GM19455 (cell line): ENCODE measurements around the gene SIRT7.
"Not testable (repeated sequence)": the region's sequence is repeated elsewhere in the genome, so short reads cannot be mapped to it uniquely, and the experiment has no call there.

Source experiments
- ATAC-seq: cut with Tn5 transposase; IDR thresholded peaks from one replicate; pipeline ENCODE4 v1.9.1; 2021; ENCODE audit not compliant: unreplicated experiment

SIRT7 gene

DNA sequence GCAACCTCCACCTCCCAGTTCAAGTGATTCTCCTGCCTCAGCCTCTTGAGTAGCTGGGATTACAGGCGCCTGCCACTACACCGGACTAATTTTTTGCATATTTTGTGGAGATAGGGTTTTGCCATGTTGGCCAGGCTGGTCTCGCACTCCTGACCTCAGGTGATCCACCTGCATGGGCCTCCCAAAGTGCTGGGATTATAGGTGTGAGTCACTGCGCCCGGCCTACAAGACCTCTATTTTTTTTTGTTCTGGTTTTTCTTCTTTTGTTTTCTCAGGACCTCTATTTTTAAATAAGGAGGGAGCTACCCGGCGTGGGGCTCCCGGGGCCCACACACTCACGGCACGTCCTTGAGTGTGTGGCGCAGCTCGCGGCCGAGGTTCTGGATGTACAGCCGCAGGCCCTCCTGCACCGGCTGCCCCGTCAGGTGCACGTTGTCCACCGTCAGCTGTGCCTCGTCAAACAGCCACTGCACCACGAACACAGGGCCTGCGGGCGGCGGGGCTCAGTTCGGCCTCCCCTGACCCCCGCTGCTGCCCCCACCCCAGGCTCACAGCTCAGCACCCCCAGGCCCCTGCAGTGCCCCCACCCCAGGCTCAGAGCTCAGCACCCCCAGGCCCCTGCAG, 37.2 kb upstream of the SIRT7 start:
- no peak for ATAC-seq

DNA sequence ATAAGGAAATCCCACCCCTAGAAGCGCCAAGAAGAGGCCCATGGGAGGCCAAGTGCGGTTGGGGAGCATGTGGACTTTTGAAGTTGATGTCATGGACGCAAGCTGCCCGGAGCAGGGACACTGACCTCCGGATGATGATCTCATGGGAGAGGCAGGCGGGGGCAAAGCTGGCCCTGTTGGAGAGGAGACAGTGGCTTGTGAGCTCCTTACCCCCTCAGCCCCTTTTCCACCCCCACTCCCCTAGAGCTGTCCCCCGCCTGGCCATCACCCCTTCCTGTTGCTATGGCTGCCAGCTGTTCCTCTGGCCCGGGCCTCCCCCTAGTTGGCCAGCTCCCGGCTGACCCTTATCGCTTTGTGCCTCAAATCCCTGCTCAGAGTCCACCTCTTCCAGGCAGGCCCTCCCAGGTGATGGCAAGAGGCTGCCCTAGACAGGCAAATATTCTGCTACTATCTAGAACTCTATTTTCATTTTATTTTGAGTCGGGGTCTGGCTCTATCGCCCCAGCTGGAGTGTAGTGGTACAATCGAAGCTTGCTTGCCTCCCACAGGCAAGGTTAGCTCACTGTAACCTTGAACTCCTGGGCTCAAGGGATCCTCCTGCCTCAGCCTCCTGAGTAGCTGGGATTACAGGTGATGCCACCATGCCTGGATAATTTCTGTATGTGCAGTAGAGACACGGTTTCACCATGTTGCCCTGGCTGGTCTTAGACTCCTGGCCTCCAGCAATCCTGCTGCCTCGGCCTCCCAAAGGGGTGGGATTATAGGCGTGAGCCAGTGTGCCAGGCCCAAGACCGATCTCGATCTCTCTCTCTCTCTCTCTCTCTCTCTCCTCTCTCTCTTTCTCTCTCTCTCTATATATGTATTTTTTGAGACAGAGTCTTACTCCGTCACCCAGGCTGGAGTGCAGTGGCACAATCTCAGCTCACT, 36.4 kb upstream of the SIRT7 start:
- no peak for ATAC-seq

DNA sequence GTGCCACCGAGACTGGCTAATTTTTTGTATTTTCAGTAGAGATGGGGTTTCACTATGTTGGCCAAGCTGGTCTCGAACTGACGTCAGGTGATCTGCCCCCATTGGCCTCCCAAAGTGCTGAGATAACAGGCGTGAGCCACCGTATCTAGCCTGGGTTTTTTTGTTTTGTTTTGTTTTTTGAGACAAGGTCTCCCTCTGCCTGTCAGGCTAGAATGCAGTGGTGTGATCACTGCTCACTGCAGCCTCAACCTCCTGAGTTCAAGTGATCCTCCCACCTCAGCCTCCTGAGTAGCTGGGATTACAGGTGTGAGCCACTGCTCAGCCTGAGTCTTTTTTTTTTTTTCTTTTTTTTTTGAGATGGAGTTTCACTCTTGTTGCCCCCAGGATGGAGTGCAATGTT, 35.5 kb upstream of the SIRT7 start:
- not testable (repeated sequence) for ATAC-seq

DNA sequence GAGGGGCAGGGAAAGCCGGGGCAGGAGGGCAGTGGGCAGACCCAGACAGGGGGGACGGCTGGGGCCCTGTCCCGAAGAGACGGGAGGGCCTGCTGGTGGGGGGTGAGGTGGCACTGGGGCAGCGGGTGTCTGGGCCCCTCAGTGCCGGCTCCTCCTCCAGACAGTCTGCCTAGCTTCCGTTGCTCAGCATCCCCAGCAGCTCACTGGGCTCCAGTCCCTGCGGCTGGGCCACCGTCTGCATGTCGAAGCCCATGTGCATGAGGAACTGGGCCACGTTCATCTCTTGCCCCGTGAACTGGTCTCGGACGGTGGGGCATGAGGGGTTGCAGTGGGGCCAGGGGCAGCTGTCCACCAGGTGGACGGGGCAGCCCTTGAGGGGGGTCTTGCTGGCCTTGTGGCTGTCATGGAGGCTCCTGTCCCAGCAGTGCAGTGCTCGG, 34.8 kb upstream of the SIRT7 start:
- ATAC-seq = no peak

DNA sequence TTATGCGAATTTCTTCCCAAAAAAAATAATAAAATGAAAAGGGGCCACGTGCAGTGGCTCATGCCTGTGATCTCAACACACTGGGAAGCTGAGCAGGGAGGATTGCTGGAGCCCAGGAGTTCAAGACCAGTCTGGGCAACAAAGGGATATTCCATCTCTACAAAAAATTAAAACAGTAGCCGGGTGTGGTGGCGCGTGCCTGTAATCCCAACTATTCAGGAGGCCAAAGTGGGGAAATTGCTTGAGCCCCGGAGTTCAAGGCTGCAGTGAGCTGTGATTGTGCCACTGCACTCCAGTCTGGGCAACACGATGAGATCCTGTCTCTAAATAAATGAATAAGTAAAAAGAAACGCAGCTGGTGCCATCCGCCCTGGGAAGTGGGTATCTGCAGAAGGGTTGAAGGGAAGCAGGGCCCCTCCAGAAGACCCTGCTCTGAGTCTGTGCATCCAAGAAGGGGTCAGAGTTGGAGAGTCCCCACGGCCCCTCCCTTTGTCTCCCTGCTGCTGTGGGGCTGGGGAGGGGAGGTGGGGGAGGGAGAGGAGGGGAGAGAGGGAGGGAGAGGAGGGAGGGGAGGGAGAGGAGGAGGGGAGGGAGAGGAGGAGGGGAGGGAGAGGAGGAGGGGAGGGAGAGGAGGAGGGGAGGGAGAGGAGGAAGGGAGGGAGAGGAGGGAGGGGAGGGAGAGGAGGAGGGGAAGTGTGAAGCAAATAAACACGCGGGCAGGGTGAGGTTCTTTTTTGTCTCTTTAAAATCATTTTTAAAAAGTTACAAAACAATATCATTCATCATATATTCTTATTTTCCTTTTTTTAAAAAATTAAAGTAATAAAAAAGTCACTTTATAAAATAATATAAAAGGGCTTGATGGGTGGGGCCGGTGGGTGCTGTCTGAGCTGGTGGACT, 34.1 kb upstream of the SIRT7 start:
- no peak for ATAC-seq

DNA sequence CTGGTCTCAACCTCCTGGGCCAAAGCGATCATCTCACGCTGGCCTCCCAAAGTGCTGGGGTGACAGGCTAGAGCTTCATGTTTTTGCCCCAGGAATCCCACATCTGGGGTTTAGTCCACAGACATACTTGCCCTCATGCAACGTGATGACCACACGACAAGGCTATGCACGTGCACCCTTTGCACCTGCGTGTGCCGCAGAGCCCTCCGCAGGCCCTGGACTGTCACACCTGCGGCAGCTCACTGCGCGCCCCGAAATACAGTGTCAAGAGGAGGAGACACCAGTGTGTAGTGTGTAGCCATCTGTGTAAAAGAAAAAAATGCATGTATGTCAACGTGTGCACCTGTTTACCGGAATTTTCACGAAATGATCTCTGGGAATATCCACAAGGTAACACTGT, 32.5 kb upstream of the SIRT7 start:
- ATAC-seq = no peak

DNA sequence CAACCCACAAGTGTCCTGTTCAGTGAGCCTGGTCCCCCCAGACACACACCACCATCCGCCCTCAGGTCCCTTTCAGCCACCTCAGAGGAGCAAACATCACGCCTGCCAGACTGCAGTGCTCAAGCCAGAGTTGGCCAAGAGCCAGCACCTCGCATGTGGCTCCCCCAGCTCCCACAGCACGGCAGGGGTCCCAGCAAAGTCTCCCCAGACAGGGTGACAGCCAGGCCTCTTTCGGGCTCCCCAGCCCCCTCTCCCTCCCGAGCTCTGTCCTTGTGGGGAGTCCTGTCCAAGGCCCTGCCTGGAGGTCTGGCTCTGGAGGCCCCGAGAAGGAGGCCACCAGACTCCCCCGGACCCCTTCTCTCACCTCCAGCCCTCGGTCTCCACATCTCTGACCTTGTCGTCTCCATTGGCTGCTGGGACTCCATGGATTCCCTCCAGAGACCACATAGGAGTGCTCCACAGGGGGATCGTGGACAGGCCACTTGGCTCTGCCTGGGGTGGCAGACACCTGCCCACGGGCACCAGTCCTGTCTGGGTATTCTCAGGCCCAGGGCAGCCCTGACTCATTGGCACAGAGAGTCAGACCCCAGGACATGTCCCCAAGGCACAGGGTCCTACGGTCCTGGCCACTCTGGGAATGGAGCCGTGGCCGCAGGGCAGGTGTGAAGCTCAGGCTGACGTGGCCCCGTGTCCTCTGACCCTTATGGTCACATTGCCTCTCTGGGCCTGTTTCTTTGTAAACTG, 30.8 kb upstream of the SIRT7 start:
- ATAC-seq = no peak

DNA sequence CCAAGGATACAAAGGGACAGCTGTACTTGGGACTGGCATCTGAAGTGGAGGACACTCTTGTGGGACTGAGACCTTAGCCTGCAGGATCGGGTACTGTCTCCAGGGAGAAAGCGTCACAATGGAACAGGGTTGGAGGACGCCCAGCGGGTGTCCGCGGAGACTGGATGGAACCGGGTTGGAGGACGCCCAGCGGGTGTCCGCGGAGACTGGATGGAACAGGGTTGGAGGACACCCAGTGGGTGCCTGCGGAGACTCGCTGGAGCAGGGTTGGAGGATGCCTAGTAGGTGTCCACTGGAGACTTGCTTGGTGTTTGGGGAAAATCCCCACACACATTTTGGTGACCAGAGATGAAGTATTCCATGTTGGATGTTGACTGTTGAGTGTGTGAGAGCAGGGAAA, 29.2 kb upstream of the SIRT7 start, which contains the start of gene MYADML2:
Gene MYADML2, minus strand, starts transcription at position 45 of the 400 bp plus-strand sequence. CDS start 5,492 bp downstream, outside the sequence.
- no peak for ATAC-seq

DNA sequence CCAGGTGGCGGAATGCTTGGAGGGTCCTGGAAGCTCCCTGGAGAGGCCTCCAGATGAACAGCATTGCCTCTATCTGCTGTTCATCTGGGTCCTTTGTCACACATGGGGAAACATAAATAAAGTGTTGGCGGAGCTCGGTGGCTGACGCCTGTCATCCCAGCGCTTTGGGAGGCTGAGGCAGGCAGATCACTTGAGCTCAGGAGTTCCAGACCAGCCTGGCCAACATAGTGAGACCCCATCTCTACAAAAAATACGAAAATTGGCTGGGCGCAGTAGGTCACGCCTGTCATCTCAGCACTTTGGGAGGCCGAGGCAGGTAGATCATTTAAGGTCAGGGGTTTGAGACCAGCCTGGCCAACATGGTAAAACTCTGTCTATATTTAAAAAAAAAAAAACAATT, 26.9 kb upstream of the SIRT7 start:
- ATAC-seq = no peak

DNA sequence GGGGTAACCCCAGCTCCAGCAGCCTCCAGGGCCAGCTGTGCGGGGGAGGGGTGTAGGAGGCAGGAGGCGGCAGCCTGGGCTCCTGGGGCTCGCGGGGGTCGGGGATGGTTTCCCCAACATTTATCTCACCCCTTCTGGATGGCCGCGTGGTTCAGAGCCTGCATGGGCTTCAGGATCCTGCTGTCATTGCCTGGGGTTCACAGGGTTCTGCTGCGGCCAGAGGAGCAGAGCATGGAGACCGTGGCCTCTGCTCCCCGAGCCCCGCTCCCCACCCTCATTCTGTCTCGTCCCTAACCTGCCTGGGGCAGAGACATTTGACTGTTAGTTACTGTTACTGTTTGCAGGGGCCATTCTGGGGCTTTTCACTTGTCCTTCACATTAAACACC, 24.2 kb upstream of the SIRT7 start:
- ATAC-seq = no peak

DNA sequence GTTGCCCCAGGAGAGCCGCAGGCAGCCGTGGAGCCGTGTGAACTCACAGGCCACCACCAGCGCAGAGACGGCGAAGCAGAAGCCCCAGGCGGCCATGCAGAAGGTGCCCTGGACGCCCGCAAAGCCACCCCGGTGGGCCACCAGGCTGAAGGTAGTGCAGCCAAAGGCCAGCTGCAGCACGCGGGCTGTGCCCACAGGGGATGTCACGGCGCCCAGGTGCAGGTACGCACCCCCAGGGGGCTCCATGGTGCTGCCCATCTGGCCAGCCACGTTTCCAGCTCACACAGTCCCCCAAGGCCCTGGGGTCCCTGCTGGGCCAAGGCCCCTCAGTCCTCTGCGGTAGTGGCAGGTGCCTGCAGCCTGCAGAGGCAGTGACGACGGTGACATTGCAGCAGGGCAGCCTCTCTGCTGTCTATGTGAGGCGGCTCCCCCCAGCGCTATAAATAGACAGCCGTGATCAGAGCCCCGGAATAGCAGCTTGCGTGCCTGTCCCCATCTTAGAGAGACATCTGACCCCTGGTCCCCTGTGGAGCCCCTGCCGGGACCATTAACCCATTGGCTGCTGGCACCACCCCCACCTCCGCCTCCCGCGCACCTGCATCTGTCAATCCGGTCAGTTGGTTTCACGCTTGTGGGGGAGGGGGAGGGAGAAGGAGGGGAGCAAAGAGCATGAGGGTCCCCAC, 23.6 kb upstream of the SIRT7 start:
- no peak for ATAC-seq

DNA sequence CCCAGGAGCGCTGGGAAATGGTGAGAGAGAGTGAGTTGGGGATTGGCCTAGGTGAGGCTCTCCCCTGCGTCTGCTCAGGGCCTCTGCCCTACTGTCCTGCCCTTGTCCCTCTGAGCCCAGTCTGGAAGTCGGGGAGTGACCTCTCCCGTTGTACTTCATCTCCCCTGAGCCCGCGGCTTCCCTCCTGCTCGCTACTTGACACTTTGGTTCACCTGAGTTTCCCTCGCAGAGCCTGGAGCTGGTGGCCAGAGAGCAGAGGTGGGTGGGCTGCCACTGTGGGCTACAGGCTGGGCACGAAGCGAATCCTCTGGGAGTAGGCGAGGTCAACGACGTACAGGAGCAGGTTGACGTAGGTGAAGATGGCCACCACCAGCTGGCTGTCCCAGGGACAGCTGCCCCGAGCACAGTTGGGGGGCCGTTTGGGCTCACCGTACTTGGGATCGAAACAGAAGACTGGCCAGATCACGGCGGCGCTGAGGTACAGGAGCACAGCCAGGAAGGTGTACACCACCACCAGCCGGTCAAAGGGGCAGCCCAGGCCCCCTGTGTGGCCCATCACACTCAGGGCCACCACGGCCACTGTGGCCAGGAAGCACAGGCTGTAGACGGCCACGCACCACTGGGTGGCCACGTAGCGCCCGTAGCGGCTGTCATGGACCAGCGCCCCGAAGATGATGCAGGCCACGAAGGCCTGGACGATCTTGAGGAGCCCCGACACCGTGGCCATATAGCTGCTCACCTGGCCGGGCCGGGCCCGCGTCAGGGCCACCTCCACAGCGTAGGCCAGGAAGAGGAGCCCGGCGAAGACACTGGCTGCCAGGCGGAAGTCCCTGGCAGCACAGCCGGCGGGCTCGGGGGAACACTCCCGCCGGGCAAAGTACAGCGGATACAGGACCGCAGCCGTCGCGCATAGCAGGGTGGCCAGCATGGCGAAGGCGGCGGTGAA, 22.8 kb upstream of the SIRT7 start:
- ATAC-seq = no peak

DNA sequence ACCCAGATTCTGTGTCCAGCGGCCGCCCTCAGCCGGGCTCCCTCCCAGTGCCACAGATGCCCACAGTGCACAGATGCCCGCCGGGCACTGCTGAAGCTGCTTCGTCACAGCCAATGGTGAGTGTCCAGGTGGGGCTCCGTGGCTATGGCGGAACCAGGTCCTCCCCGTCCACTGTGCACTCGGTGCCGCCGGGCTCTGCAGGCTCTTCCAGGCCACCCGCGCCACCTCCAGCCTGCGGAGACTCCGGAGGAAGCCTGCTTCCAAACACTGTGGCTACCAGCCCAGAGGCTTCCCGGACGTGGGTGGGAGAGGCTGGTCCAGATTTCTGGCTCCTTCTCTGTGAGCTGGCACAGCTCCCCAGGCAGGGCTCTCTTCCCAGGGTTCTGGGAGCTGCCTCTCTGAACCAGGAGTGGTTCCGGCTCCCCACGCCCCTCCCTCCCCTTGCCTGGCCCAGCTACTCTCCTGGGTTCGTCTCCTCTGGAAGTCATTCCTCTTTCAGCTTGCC, 22.0 kb upstream of the SIRT7 start:
- ATAC-seq = no peak

DNA sequence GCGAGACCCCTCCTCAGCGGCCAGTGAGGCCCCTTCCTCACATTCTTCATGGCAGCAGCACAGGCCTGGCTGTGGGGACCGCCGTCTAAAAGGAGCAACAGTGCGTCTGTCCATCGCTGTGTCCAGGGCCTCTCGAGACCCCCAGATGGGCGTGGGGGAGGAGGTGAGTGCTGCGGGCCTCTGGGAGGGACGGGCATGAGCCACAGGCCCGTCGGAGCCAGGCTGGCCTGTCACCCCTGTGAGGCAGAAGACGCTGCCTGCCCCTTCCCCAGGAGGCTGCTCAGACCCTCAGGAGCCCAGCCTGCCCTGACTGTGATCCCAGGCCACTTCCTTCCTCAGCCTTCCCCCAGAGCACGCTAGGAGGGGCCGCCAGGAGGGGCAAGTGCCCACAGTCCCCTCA, 21.2 kb upstream of the SIRT7 start:
- no peak for ATAC-seq

DNA sequence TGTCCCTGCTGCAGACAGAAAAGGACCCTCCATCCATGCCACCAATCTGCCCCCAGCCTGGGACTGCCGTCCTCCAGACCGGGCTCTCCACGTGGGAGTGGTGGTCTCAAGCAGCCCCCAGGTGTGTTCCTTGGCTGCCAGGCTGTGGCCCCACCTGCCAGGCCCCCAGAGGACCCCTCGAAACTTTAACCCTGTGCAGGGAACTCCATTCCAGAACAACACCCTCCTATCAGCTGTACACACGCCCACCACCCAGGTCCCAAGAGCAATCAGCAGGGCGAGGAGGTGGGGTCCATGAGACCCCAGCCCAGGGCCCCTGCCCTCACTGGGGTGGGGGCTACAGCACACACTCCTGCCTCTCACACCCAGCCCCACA, 17.7 kb upstream of the SIRT7 start:
- no peak for ATAC-seq

DNA sequence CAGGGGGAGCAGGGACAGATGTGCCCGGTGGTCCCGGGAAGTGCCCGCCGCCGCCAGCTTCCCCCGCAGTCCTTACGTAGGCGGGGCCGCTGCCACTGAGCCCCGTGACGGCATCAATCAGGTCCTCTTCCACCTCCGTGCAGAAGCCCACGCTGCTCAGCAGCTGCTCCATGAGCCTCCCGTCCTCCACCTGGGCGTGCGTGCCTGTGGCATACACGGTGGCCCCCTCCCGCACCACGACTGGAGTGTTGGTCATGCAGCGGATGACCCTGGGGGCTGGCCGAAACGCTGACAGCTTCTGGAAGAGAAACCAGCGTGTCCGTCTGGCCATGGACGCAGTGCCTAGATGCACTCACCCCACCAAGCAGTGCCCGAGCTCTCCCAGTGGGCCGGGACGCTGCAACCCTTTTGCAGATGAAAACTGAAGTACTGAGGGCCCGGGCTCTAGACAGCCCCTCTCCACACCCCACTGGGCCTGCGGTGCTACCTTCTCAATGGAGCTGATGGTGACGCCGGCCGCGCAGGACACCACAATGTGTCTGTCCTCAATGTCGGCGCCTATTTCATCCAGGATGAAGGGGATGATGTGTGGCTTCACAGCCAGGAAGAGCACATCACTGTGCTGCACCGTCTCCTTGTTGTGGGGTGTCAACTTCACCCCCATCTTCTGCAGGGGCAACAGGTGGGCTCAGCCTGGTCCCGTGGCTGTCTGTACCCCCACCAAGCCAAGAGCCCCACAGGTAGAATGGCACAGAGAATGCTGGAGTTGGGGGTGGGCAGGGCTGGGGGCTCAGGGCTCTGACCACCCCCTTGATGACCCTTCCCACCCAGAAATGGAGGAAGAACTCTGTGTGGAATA, 17.1 kb upstream of the SIRT7 start:
- ATAC-seq = no peak

DNA sequence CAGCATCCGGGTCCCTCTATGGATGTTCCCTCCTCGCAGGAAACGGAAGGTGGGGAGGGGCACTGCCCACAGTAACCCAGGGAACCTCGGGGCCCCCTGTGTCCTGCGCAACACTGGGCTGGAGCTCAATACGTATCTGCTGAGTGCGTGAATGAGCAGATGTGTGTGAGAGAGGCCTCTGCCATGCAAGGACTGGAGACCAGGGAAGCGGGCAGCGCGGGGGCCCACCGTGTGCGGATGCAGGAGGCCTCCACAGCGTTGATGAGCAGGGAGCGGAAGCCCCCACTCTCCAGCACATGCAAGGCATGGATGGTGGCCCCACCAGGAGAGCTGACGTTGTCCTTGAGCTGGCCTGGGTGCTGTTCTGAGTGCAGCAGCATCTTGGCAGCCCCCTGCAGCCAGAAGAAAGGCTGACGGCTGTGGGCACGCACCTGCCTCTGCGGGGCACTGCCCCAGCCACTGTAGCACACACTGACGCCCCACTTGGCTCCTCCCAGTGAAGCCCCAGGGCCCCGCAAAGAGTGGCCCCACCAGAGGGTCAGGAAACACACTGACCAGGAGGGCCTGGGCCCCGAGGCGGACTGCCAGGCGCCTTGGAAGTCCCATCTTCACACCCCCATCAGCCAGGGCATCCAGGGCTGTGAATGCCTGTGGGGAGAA, 16.3 kb upstream of the SIRT7 start:
- no peak for ATAC-seq
